H9 (cell line): Measurements from ENCODE around the gene GGA1. TPM values are rescaled to one million over a fixed set of nuclear protein-coding genes. Genes with fewer than 3 reads are reported as not detected.

Experiments
- DNase-seq: peaks from one replicate; pipeline ENCODE4 v3.0.0-alpha.2; 2017
- H2AFZ ChIP-seq: one replicate; pipeline ENCODE4 v1.6.1; 2013; ENCODE audit warnings: mild to moderate bottlenecking, low read length, control low read depth, moderate library complexity
- H2AK5ac ChIP-seq: 2 replicates; pipeline ENCODE4 v1.6.1; 2013; ENCODE audit warnings: low read length, control low read depth, mixed read lengths; ENCODE audit not compliant: insufficient read length
- H2BK120ac ChIP-seq: one replicate; pipeline ENCODE4 v1.6.1; 2013; ENCODE audit warnings: low read depth, mild to moderate bottlenecking, low read length, control low read depth, inconsistent platforms; ENCODE audit not compliant: poor library complexity, severe bottlenecking
- H2BK12ac ChIP-seq: 2 replicates; pipeline ENCODE4 v1.6.1; 2013; ENCODE audit warnings: low read length, control low read depth, mixed read lengths, low read depth; ENCODE audit not compliant: insufficient read length
- H2BK15ac ChIP-seq: 2 replicates; pipeline ENCODE4 v1.6.1; 2013; ENCODE audit warnings: low read depth, low read length, control low read depth
- H2BK20ac ChIP-seq: one replicate; pipeline ENCODE4 v1.6.1; 2013; ENCODE audit warnings: low read depth, mild to moderate bottlenecking, low read length, control low read depth, inconsistent platforms; ENCODE audit not compliant: poor library complexity, severe bottlenecking
- H2BK5ac ChIP-seq: 2 replicates; pipeline ENCODE4 v1.6.1; 2013; ENCODE audit warnings: low read length, control low read depth, mixed read lengths; ENCODE audit not compliant: insufficient read length
- H3K14ac ChIP-seq: 2 replicates; pipeline ENCODE4 v1.6.1; 2013; ENCODE audit warnings: low read length, control low read depth; ENCODE audit not compliant: insufficient read depth
- H3K18ac ChIP-seq: 2 replicates; pipeline ENCODE4 v1.6.1; 2013; ENCODE audit warnings: low read depth, mild to moderate bottlenecking, mixed read lengths, low read length, control low read depth; ENCODE audit not compliant: insufficient read length
- H3K23ac ChIP-seq: 2 replicates; pipeline ENCODE4 v1.6.1; 2013; ENCODE audit warnings: low read length, control low read depth, mixed read lengths, low read depth; ENCODE audit not compliant: insufficient read length
- H3K23me2 ChIP-seq: 2 replicates; pipeline ENCODE4 v1.6.1; 2013; ENCODE audit warnings: low read depth, mild to moderate bottlenecking, mixed read lengths, low read length, control low read depth; ENCODE audit not compliant: insufficient read length, poor library complexity, severe bottlenecking
- H3K27ac ChIP-seq: 2 replicates; pipeline ENCODE4 v1.5.1; 2013; ENCODE audit warnings: low read length, control low read depth, mixed read lengths, low read depth; ENCODE audit not compliant: insufficient read length
- H3K27me3 ChIP-seq: 2 replicates; pipeline ENCODE4 v1.6.1; 2013; ENCODE audit warnings: low read length, control low read depth, inconsistent platforms; ENCODE audit not compliant: insufficient read depth
- H3K4ac ChIP-seq: 2 replicates; pipeline ENCODE4 v1.6.1; 2013; ENCODE audit warnings: low read depth, mild to moderate bottlenecking, control low read depth, inconsistent platforms, low read length, moderate library complexity
- H3K4me1 ChIP-seq: 2 replicates; pipeline ENCODE4 v1.6.1; 2013; ENCODE audit warnings: low read length, control low read depth, inconsistent platforms; ENCODE audit not compliant: insufficient read depth
- H3K4me2 ChIP-seq: 2 replicates; pipeline ENCODE4 v1.6.1; 2013; ENCODE audit warnings: low read length, control low read depth, mixed read lengths; ENCODE audit not compliant: insufficient read length, insufficient read depth
- H3K56ac ChIP-seq: 2 replicates; pipeline ENCODE4 v1.6.1; 2013; ENCODE audit warnings: low read depth, mild to moderate bottlenecking, mixed read lengths, low read length, control low read depth; ENCODE audit not compliant: insufficient read length
- H3K79me1 ChIP-seq: 2 replicates; pipeline ENCODE4 v1.6.1; 2013; ENCODE audit warnings: low read depth, mild to moderate bottlenecking, moderate library complexity, low read length, control low read depth, inconsistent platforms; ENCODE audit not compliant: insufficient read depth, poor library complexity, severe bottlenecking
- H3K79me2 ChIP-seq: 2 replicates; pipeline ENCODE4 v1.6.1; 2013; ENCODE audit warnings: low read length, control low read depth, inconsistent platforms; ENCODE audit not compliant: insufficient read depth
- H3K9ac ChIP-seq: 2 replicates; pipeline ENCODE4 v1.6.1; 2013; ENCODE audit warnings: low read length, control low read depth, mixed read lengths; ENCODE audit not compliant: insufficient read length; ENCODE audit errors: extremely low read depth
- H3K9me3 ChIP-seq: one replicate; pipeline ENCODE4 v1.6.1; 2013; ENCODE audit warnings: low read depth, low read length, inconsistent platforms; ENCODE audit not compliant: control insufficient read depth
- H3T11ph ChIP-seq: one replicate; pipeline ENCODE4 v1.6.1; 2013; ENCODE audit warnings: mild to moderate bottlenecking, low read length, control low read depth, inconsistent platforms
- H4K20me1 ChIP-seq: one replicate; pipeline ENCODE4 v1.6.1; 2013; ENCODE audit not compliant: control insufficient read depth, insufficient read length, insufficient read depth
- H4K5ac ChIP-seq: 2 replicates; pipeline ENCODE4 v1.6.1; 2013; ENCODE audit warnings: low read depth, mild to moderate bottlenecking, mixed read lengths, low read length, control low read depth; ENCODE audit not compliant: insufficient read length
- H4K8ac ChIP-seq: replicated peaks from 2 replicates; pipeline ENCODE4 v1.6.1; 2013; ENCODE audit warnings: low read length, control low read depth, mixed read lengths, low read depth; ENCODE audit not compliant: insufficient read length
- H4K91ac ChIP-seq: 2 replicates; pipeline ENCODE4 v1.6.1; 2013; ENCODE audit warnings: low read depth, mild to moderate bottlenecking, moderate library complexity, mixed read lengths, low read length, control low read depth; ENCODE audit not compliant: insufficient read length
- H3K27ac Mint-ChIP-seq, 3 experiments: 2 replicates in 2 of 3; 3 replicates in 1 of 3; pipeline ENCODE4 v1.8.0; 2020 to 2021; ENCODE audit warnings: mixed read lengths in 3 of 3, mild to moderate bottlenecking in 1 of 3, moderate library complexity in 1 of 3
- H3K27me3 Mint-ChIP-seq: 2 replicates; pipeline ENCODE4 v1.8.0; 2021; ENCODE audit warnings: low read depth, mild to moderate bottlenecking, moderate library complexity, mixed read lengths
- H3K36me3 Mint-ChIP-seq, 3 experiments: 2 replicates in 2 of 3; 3 replicates in 1 of 3; pipeline ENCODE4 v1.8.0; 2020 to 2021; ENCODE audit warnings: low read depth in 3 of 3, mixed read lengths in 3 of 3; ENCODE audit not compliant: insufficient read depth in 1 of 3
- H3K4me1 Mint-ChIP-seq, 2 experiments: 2 replicates each; pipeline ENCODE4 v1.8.0; 2020; ENCODE audit warnings: mixed read lengths in 2 of 2
- H3K4me3 Mint-ChIP-seq, 2 experiments: 2 replicates in 1 of 2; 3 replicates in 1 of 2; pipeline ENCODE4 v1.8.0; 2020 to 2021; ENCODE audit warnings: mild to moderate bottlenecking in 2 of 2, mixed read lengths in 2 of 2, moderate library complexity in 1 of 2
- H3K9me3 Mint-ChIP-seq, 2 experiments: 2 replicates in 1 of 2; 3 replicates in 1 of 2; pipeline ENCODE4 v1.8.0; 2020; ENCODE audit warnings: mild to moderate bottlenecking in 2 of 2, mixed read lengths in 2 of 2, moderate library complexity in 1 of 2
- CTCF ChIP-seq: fragments of 200-600 bp; sonication (generic); conservative IDR thresholded peaks from 3 replicates; pipeline ENCODE4 v1.8.0; 2021; ENCODE audit warnings: antibody characterized with exemption, mild to moderate bottlenecking
- WGBS: extraction: QIAGEN DNeasy Blood & Tissue Kit; methylation state at CpG from one replicate; pipeline ENCODE4 v1.1.7; 2013; ENCODE audit warnings: missing lambda C conversion rate, low lambda C conversion rate, mixed read lengths; ENCODE audit not compliant: insufficient read length; ENCODE audit errors: extremely low coverage; 5-methylcytosine and 5-hydroxymethylcytosine counted together
- total RNA-seq: library from RNA; stranded (reverse); gene quantifications from 2 replicates; pipeline ENCODE4 v1.2.1, GENCODE V29; 2021

The GGA1 gene
- total RNA-seq, 1 experiment from 2014 or later = 61.7 TPM

GRCh38 chr22:37628830-37629229, 20.2 kb downstream of the GGA1 start:
- no CpG with 5 or more reads among the region's 8 CpGs for WGBS
- no peak overlapping the region for H3K4me2 ChIP-seq
- H2AFZ ChIP-seq = no peak overlapping the region
- no peak overlapping the region for H3T11ph ChIP-seq
- peaks cover 3 to 28% (median 21%) of the 10 kb centered on the region in 3 experiments; a peak in 6 of 7 replicates for H3K36me3 Mint-ChIP-seq
- H3K18ac ChIP-seq = no peak overlapping the region
- H2BK15ac ChIP-seq = no peak overlapping the region
- no peak overlapping the region for H2BK20ac ChIP-seq
- no peaks in the 10 kb centered on the region; a peak in 1 of 5 replicates for H3K9me3 Mint-ChIP-seq
- H2AK5ac ChIP-seq = no peak overlapping the region
- no peak overlapping the region for H3K4me3 Mint-ChIP-seq
- no peak overlapping the region for H3K9ac ChIP-seq
- no peak overlapping the region for H3K27ac ChIP-seq
- peaks cover 6 to 12% of the 10 kb centered on the region in 2 experiments for H3K4me1 Mint-ChIP-seq
- H3K4me1 ChIP-seq = no peaks in the 10 kb centered on the region; the same call in 1 of the 2 replicates
- no peaks in the 10 kb centered on the region for H3K9me3 ChIP-seq
- H4K8ac ChIP-seq = no peak overlapping the region
- no peak overlapping the region for H2BK12ac ChIP-seq
- no peak overlapping the region for H2BK120ac ChIP-seq
- no peaks in the 10 kb centered on the region for H3K79me2 ChIP-seq
- no peak overlapping the region for H3K14ac ChIP-seq
- no peaks in the 10 kb centered on the region for H3K23me2 ChIP-seq
- H3K79me1 ChIP-seq = no peaks in the 10 kb centered on the region
- no peaks in the 10 kb centered on the region for H3K27me3 ChIP-seq
- H4K5ac ChIP-seq = no peak overlapping the region
- H3K4ac ChIP-seq = no peak overlapping the region
- no peak overlapping the region for H2BK5ac ChIP-seq
- no peak overlapping the region for H4K91ac ChIP-seq
- TF ChIP-seq CTCF = no peak
- H3K27ac Mint-ChIP-seq = no peak overlapping the region
- H3K56ac ChIP-seq = no peak overlapping the region
- H3K27me3 Mint-ChIP-seq = no peaks in the 10 kb centered on the region
- H3K23ac ChIP-seq = no peak overlapping the region
- no peak for DNase-seq
- no peaks in the 10 kb centered on the region for H4K20me1 ChIP-seq
